Panc1 (cell line): Measurements from ENCODE around the gene OSBPL10.

Experiments used
- CTCF ChIP-seq: fragments of 450-650 bp; IDR thresholded peaks from 2 replicates; pipeline ENCODE4 v1.5.1; 2017; ENCODE audit warnings: mild to moderate bottlenecking
- TCF7L2 ChIP-seq: IDR thresholded peaks from 2 replicates; pipeline ENCODE4 v1.6.1; 2011; ENCODE audit warnings: mild to moderate bottlenecking, low read depth, low read length, inconsistent platforms
- TF ChIP-seq, protein P1 (sequence below), 2 experiments: IDR thresholded peaks; 2 replicates each; pipeline ENCODE4 v1.6.1; 2011 to 2012; ENCODE audit warnings: low read depth in 2 of 2, control low read depth in 1 of 2, low read length in 1 of 2, mild to moderate bottlenecking in 1 of 2, moderate library complexity in 1 of 2; ENCODE audit not compliant: insufficient read depth in 1 of 2

- TF ChIP-seq CTCF (no peak), TCF7L2 (no peak)
- TF ChIP-seq, protein P1, sequence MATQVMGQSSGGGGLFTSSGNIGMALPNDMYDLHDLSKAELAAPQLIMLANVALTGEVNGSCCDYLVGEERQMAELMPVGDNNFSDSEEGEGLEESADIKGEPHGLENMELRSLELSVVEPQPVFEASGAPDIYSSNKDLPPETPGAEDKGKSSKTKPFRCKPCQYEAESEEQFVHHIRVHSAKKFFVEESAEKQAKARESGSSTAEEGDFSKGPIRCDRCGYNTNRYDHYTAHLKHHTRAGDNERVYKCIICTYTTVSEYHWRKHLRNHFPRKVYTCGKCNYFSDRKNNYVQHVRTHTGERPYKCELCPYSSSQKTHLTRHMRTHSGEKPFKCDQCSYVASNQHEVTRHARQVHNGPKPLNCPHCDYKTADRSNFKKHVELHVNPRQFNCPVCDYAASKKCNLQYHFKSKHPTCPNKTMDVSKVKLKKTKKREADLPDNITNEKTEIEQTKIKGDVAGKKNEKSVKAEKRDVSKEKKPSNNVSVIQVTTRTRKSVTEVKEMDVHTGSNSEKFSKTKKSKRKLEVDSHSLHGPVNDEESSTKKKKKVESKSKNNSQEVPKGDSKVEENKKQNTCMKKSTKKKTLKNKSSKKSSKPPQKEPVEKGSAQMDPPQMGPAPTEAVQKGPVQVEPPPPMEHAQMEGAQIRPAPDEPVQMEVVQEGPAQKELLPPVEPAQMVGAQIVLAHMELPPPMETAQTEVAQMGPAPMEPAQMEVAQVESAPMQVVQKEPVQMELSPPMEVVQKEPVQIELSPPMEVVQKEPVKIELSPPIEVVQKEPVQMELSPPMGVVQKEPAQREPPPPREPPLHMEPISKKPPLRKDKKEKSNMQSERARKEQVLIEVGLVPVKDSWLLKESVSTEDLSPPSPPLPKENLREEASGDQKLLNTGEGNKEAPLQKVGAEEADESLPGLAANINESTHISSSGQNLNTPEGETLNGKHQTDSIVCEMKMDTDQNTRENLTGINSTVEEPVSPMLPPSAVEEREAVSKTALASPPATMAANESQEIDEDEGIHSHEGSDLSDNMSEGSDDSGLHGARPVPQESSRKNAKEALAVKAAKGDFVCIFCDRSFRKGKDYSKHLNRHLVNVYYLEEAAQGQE (IDR thresholded peaks at IDR 0.05; ENCODE audit: insufficient read depth in 1 of 2, low read depth in 2 of 2, low read length in 1 of 2): no peak
Observed at GRCh38 chr3:31671976-31672375, 309.1 kb downstream of the OSBPL10 start.
